Renal cortical epithelial cell (primary cell): ENCODE measurements around the gene DNASE1L3. TPM values are rescaled to one million over a fixed set of nuclear protein-coding genes. Genes with fewer than 3 reads are reported as not detected.

Experiments
- DNase-seq: peaks from one replicate; pipeline ENCODE4 v3.0.0-alpha.2; 2011; ENCODE audit warnings: low read depth
- total RNA-seq: library from RNA; depleted of rRNA; stranded (reverse); fragments of >200 nt; gene quantifications from 2 replicates; pipeline ENCODE4 v1.2.3, GENCODE V29; 2014

The DNASE1L3 gene
- total RNA-seq, 1 donor from 2014 or later, result not detected

DNA sequence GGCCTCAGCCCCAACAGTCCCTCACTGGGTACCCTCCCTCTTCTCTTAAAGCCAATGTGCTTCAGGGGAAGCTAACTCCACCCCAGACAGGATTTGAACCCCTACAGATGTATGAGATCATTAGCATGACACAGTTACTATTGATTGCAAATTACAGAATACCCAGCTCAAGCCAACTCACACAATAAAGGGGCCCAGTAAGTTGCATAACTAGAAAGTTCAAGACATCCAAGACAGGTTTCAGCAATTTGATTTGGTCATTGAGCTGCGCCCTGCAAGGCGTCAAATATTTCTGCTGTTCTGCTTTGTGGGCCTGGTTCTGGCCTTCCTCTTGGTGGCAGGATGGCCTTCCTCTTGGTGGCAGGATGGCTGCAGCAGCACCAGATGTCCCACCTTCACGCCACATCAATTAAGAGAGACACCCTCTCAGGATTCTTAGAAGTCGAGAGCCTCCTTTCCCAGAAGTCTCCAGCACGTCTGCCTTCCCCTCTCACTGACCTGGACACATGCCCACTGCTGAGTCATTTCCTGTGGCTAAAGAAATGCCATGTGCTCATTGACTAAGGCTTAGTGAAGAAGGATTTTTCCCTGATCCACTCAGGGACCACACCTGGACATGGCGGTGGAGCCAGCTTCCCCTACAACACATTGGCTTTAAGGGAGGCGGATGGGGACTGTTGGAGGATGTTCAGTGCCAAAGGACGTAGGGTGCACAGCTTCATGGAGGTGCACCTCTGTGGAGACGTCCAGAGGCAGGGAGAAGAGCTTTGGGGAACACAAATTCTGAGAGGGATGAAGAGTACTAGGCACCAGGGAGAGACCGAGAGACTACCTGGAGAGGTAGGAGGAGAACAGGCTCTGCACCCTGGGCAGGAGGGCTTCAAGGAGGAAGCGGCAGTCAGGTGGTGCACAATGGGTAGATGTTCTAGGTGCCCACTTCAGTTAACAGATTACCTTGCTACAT lies 49.1 kb downstream of the DNASE1L3 start:
- peak; percentile 96 for DNase-seq

- DNase-seq, result no peak
These were observed 50.4 kb downstream of the DNASE1L3 start for GRCh38 chr3:58160399-58160798.

DNA sequence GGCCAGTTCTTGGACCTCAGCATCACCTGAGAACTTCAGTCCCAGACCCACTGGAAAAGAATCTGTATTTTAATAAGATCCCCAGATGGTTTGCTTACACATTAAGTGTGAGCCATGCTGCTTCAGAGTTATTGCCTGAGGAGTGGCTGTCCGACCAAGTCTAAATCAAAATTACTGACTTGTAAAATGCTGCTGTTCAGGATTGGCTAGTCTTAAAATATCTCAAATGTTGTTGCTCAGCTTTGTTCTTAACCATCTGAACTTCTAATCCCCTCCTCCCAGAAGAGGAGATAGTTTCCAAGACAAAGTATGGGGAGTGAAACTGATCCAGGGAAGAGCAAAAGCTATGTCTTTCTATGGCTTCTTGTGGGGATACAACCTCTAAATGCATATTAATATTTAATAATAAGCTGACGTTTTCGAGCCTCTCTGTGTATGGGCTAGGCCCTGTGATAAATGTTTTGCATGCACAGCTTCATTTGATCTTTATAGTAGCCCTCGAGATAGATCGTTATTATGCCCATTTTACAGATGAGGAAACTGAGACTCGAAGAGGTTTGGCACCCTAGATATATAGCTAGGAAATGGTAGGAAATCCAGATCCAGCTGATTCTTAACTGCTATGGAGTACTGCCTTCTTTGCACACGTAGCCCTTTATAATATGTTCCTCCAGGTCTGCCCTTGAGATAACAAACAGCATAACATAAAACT lies 52.2 kb downstream of the DNASE1L3 start:
- DNase-seq, result no peak

- DNase-seq, result no peak
These were observed 53.1 kb downstream of the DNASE1L3 start for GRCh38 chr3:58157700-58158099.

DNA sequence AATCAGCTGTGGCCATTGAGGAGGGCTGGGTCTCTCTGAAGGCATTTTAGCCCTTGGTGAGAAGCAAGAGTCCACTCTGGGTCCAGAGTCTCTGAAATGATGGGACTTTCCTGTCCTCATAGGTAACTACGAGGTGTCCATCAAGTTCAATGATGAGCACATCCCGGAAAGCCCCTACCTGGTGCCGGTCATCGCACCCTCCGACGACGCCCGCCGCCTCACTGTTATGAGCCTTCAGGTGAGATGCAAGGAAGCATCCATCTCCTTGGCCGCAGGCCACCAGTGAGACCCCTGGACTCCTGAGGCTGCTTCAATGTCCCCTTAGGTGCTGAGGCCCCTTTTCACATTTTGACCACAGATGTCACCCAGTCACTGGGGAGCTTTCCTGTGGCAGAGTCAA lies 54.9 kb downstream of the DNASE1L3 start:
- no peak for DNase-seq

- no peak for DNase-seq
These were observed 55.9 kb downstream of the DNASE1L3 start for GRCh38 chr3:58154626-58155449.

GRCh38 chr3:58153371-58153770 lies 57.4 kb downstream of the DNASE1L3 start:
- DNase-seq, result no peak

GRCh38 chr3:58152225-58153015 lies 58.4 kb downstream of the DNASE1L3 start:
- no peak for DNase-seq

GRCh38 chr3:58151637-58152036 lies 59.1 kb downstream of the DNASE1L3 start:
- DNase-seq, result no peak

GRCh38 chr3:58150810-58151199 lies 60.0 kb downstream of the DNASE1L3 start:
- no peak for DNase-seq

GRCh38 chr3:58150130-58150809 lies 60.5 kb downstream of the DNASE1L3 start:
- no peak for DNase-seq

GRCh38 chr3:58148049-58148448 lies 62.7 kb downstream of the DNASE1L3 start:
- DNase-seq, result no peak

GRCh38 chr3:58144478-58145325 lies 66.1 kb downstream of the DNASE1L3 start:
- DNase-seq, result no peak

DNA sequence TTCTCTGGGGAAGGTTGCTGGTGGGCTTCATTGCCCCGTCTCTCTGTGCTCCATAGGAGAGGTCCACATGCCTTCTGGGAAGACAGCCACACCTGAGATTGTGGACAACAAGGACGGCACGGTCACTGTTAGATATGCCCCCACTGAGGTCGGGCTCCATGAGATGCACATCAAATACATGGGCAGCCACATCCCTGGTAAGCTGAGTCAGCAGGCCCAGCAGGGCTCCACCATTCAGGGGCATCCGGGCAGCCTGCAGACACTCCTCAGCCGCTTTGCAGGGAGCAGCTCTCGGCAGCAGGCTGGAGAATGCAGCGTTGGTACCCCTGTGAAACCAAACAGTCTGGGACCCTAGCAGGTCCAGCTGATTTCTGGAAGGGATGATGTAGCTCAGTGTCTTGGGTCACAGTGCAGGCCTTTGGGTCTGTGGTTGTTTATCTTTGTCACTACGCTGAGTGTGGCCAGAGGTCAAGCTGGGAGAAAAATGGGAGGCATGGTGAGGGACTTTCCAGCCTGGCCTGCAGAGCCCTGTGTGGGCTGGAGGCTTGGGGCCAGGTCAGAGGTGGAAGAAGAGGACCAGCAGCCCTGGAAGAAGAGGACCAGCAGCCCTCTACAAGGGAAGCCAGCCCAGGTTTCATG lies 67.2 kb downstream of the DNASE1L3 start:
- no peak for DNase-seq

Other genes starting within 250 kb of the DNASE1L3 start
- 342 and 459 TPM in 2 replicates for gene FLNB, start 202.6 kb downstream of the DNASE1L3 start, total RNA-seq
- 5.2 and 8.8 TPM in 2 replicates for gene ABHD6, start 26.8 kb upstream of the DNASE1L3 start, total RNA-seq
- gene RPP14, start 95.3 kb upstream of the DNASE1L3 start, total RNA-seq, result 14.5 and 27.6 TPM in 2 replicates
- gene HTD2, start 95.5 kb upstream of the DNASE1L3 start, total RNA-seq, result 14.8 and 17.0 TPM in 2 replicates
- gene PXK, start 121.9 kb upstream of the DNASE1L3 start, total RNA-seq, result 8.5 and 19.3 TPM in 2 replicates
- gene PDHB, start 222.9 kb upstream of the DNASE1L3 start, total RNA-seq, result 126 and 207 TPM in 2 replicates